HG02642 (cell line): Measurements from ENCODE around the gene DHX57.
"Not testable (repeated sequence)": the region's sequence is repeated elsewhere in the genome, so short reads cannot be mapped to it uniquely, and the experiment has no call there.

Experiments used
- ATAC-seq: cut with Tn5 transposase; IDR thresholded peaks from one replicate; pipeline ENCODE4 v1.9.1; 2021; ENCODE audit warnings: mild to moderate bottlenecking; ENCODE audit not compliant: unreplicated experiment, poor library complexity

Gene DHX57

DNA sequence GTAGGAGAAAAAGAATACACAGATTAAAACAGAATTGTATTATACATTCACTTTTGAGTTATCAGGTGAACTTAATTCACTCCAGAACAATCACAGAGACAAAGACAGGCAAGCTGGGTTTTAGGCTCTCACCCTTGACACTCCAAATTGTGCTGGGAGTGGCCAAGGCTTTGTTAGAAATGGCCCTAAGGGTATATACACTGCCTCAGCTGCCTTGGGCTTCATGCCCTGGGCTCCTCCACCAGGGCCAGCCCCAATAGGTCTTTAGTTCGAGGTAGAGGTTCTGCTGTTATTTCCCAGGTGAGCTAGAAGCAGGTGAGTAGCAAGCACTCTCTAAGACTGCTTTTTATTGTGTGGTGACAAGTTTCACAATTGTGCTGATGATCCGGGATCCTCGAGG lies 77.8 kb downstream of the DHX57 start:
- no peak for ATAC-seq

DNA sequence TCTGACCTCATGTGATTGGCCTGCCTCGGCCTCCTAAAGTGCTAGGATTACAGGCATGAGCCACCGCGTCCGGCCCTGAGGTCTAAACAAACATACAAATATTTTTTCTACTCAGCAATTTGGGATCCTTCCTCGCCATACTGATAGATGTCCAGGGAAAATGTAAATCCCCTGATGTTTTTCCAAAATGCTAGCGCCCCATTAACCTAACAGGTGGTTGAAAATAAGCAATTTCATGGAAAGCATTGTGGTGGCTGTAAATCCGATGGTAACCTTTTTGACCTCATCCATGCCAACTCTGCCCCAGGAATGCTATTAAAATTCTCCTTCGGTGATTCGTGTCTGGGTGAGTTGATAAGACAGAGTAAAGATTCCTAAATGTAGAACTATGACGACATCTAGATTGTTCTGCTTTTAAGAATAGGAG lies 78.5 kb downstream of the DHX57 start:
- no peak for ATAC-seq

DNA sequence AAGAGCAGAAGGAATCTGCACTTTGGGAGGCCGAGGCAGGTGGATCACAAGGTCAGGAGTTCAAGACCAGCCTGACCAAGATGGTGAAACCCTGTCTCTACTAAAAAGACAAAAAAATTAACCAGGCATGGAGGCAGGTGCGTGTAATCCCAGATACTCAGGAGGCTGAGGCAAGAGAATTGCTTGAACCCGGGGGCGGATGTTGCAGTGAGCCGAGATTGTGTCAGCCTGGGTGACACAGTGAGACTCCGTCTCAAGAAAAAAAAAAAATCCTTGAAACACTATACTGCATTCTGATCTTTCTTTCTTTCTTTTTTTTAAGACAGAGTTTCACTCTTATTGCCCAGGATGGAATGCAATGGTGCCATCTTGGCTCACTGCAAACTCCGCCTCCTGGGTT lies 80.7 kb downstream of the DHX57 start:
- not testable (repeated sequence) for ATAC-seq

DNA sequence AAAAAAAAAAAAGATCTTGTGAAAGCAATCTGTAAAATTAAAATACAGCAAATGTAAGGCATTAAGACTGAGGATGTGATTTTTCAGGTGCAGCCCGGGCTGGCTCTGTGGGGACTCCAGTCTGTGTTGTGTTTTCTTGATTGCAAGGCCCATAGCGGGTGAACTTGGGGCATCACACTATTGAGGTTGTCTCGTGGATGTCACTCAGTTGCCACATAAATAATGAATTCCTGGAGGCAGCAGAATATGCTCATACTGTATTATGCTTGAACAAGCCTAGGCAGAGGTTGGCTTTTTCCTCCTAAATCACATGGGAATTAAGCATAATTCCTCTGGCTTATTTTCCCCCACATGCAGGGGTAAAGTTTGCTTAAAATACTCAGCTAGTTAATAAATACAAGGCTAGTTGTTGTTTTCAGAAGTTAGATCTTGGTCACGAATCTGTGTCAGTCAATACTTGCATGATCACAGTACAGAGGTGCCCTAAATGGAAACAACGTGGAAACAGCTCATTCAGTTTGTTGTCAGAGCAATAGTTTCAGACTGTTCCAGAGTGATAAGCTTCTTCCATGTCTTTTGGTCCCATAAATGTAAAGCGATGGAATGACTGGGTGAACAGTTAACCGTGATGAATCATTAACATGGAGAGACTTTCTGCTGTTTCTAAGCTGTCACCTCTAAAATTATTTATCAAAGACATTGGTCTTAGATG lies 81.3 kb downstream of the DHX57 start:
- ATAC-seq, result no peak

DNA sequence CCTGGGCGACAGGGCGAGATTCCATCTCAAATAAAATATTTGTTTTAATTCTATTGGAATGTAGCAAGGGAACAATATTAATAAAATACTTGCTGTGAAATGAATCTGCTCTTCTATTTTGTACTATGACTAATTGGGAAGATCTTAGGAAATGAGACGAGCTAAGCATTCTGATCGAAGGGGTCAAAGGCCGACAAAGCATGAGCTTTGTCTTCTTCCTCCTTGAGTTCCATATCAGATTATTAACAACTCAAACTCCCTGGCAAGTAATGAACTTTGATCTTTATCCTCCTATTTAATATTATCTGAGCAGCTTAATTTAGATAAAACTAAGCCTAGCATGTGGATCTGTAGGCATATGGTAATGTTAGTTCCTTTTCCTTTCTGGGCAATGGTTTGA lies 82.2 kb downstream of the DHX57 start:
- ATAC-seq, result no peak

DNA sequence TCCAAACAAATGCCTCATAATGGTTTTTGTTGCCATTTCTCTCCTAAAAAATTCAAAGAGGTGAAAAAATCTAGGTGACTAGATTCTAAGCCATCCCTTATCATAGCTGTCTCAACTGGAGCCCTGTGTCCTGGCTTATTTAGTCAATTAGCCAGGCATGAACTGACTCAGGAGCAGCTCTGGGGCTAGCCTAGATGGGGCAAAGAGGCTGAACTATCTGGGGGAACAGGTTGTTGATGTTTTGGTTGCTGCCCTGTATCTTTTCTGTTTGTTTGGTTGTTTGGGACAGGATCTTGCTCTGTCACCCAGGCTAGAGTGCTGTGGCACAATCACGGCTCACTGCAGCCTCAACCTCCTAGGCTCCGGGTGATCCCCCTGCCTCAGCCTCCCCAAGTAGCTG lies 83.0 kb downstream of the DHX57 start:
- ATAC-seq, result no peak

DNA sequence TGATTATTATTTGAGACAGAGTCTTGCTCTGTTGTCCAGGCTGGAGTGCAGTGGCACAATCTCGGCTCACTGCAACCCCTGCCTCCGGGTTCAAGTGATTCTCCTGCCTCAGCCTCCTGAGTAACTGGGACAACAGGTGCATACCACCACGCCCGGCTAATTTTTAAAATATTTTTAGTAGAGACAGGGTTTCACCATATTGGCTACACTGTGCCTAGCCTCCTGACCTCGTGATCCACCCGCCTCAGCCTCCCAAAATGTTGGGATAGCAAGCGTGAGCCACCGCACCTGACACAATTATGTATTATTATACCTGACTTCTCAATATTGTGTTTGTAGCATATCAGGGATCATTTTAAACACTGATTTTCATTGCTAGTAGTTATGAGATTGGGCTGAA lies 83.4 kb downstream of the DHX57 start:
- not testable (repeated sequence) for ATAC-seq

DNA sequence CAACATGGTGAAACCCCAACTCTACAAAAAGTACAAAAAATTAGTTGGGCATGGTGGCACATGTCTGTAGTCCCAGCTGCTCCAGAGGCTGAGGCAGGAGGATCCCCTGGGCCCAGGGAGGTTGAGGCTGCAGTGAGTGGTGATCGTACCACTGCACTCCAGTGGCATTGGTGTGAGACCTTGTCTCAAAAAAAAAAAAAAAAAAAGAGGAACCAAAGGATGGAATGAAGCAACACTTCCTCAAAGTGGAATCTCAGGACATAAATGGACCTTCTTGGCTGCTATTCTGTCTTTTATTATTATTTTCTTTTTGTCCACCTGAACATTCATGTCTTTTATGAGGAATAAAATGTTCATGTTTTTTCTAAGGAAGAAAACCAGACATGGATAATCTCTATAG lies 84.0 kb downstream of the DHX57 start:
- no peak for ATAC-seq

DNA sequence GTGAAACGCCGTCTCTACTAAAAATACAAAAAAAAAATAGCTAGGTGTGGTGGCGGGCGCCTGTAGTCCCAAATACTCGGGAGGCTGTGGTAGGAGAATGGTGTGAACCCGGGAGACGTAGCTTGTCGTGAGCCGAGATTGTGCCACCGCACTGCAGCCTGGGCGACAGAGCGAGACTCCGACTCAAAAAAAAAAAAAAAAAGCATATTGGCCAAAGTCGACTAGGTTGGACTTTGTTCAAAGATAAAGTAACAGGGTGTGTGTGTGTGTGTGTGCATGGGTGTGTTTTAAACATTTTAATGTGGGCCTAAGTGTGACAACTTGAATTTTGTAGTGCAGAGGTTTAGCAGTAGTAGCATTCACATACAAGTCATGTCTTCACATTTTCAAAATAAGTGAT lies 86.0 kb downstream of the DHX57 start:
- no peak for ATAC-seq

DNA sequence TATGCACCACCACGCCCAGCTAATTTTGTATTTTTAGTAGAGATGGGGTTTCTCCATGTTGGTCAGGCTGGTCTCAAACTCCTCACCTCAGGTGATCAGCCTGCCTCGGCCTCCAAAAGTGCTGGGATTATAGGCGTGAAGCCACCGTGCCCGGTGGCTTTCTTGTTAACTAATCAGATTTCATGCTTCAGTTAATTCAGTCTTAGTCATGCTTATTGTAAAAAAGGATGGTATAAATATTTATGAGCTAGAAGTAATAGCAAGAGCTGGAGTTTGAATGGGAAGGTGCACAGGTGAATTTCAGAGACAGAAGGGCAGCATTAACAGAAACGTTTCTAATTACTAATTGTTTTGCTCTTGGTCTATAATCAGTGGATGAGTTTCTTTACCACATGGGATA lies 87.4 kb downstream of the DHX57 start:
- ATAC-seq, result no peak

DNA sequence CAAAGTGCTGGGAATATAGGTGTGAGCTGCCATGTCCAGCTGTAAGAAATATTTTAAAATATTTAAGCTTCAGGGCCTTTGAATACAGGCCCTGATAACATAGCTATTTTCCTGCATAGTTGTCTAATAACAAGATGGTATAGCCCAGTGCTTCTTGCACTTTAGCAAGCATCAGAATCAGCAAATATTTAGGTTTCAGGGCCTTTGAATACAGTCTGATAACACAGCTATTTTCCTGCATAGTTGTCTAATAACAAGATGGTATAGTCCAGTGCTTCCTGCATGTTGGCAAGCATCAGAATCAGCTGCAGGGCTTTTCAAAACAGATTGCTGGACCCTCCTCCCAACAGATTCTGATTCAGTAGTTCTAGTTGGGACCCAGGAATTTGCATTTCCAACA lies 92.1 kb downstream of the DHX57 start:
- no peak for ATAC-seq

DNA sequence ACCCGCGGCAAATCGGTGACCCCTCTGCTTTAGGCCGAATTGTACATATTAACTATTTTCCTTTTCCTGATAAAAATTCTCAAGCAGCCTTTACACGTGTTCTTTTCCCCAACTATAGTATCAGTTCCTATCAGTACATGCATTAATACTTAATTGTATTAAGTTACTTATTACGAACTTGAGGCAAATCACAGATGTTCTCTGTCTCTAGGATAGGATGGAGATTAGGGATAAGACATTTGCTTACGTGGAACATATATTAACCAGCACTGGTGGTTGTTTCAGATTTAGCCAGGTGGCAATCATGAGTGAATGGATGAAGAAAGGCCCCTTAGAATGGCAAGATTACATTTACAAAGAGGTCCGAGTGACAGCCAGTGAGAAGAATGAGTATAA lies 97.0 kb downstream of the DHX57 start:
- no peak for ATAC-seq

DNA sequence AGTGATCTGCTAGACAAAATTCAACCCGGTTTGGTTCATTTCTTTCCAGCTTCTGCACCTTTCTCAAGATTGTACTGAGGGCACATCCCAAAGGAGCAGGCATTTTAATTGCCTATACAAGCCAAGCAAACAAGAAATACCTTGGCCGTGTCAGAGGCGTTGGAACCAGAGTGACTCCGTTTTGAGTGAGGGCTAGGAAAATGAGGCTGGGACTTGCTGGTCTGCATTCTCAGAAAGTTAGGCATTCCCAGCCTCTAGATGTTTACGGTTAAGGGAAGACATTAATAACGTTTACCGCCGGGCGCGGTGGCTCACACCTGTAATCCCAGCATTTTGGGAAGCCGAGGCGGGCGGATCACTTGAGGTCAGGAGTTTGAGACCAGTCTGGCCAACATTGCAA lies 99.2 kb downstream of the DHX57 start:
- ATAC-seq, result no peak

DNA sequence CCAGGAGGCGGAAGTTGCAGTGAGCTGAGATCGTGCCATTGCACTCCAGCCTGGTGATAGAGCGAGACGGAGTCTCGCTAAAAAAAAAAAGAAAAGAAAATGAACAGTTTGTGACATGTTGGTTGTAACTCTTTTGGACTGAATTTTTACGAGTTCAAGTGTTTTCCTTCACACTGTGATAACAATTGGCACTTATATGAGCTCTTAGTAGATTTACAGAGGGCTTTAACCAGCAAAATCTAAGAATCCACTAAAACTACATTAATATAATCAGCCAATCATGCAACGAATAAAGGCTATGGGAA lies 99.9 kb downstream of the DHX57 start:
- no peak for ATAC-seq

DNA sequence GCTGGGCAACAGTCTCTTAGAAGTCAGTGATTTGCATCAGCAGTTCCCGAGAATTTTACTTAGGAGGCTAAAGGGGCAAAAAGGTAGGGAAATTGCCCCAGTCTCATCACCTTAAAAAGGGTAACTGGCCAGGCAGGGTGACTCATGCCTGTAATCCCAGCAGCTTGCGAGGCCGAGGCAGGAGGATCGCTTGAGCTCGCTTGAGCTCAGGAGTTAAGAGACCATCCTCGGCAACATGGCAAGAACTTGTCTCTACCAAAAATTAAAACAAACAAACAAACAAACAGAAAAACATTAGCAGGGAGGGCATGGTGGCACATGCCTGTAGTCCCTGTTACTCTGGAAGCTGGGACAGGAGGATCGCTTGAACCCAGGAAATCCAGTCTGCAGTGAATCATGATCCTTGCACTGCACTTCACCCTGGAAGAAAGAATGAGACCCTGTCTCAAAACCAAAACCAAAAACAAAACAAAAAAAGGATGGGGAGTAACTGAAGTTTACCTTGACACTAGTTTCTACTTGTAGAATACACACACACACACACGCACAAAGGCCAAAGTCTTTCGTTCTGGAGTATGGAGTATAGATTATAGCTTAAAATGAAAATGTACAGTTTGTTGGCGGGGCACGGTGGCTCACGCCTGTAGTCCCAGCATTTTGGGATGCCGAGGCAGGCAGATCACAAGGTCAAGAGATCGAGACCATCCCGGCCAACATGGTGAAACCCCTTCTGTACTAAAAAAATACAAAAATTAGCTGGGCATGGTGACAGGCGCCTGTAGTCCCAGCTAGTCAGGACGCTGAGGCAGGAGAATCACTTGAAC lies 100.4 kb downstream of the DHX57 start:
- ATAC-seq, result no peak

DNA sequence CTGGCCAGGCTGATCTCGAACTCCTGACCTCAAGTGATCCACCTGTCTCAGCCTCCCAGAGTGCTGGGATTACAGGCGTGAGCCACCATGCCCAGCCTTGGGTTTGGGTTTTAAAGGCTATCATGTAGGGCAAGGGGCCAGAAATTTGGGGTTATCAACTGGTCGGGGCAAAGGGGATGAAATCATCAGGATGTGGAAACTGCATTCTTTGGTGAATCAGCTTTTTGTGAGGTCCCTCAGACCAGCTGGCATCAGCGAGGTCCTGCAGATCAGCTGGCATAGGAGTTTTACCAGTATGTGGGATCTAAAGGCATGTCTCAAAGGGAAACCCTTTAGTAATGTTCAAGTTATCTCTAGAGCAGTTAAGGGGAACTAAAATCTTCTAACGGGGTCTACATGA lies 104.1 kb downstream of the DHX57 start:
- ATAC-seq, result no peak

DNA sequence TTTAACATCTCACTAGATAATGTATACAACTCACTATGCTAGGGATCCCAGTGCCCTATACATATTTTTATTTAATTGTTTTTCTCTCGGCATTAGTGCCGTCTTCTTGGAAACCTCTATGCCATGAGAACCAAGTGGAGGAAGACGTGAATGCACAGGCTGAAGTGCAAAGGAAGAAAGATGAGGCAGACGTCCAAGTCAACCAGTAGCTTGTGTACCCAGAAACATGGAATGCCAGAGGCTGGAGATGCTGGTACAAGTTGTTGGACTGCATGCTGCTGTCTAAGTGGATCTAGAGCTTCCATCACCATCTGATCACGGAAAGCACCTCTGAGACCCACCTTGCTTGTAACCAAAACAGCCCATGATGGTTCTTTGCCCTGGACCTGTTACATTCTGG lies 110.2 kb downstream of the DHX57 start:
- ATAC-seq, result no peak

DNA sequence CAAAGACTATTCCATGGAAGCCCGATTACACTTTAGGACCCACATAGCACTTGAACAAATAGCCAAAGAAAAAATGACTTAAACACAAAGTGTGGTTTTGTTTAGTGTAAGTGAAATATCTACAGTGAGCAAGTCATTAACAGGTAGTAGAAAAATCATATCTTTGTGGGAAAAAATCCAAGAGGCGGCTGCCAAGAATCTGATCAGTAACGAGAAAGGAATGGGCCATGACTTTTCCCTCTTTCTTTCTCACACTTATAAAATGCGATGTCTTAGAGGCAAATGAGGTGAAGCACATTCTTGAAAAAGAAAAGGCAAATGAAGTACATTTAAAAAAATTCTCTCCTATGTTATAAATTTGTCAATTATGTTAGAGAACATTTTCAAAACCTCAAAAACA lies 110.6 kb downstream of the DHX57 start:
- no peak for ATAC-seq

DNA sequence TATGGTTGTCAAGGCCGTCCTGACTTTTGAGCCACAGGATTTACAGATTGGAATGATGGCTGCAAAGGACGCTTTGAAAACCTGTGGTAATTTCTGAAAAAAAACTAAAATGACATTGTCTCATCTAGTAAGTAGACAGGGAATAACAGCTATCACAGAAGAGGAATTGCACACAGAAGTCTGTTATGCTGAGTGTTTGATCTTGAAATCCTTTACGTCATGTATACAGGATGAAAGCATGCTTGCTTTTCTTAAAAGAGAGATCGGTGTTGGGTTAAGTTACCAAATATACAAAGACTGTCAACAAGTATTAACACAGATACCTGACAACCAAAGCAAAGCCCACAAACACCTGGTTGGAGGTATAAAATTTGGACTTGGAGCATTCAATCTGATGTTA lies 112.0 kb downstream of the DHX57 start:
- no peak for ATAC-seq

DNA sequence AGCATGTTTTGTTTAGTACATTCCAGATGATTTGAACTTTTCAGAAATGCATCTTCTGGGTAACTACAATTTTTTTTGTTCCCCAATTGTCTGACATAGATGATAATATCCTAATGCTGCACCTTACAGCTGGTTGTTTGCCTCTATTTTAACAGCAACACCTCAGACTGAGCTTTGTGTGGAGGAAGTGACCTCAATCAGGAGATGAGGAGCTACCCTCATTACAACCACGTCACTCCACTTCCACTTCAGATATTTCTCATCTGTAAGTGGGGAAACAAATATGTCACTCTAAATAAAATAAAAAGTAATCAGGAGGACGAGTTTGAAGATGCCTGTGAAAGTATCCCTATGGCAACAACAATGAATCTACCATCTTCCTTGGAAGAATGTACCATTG lies 112.5 kb downstream of the DHX57 start:
- no peak for ATAC-seq

DNA sequence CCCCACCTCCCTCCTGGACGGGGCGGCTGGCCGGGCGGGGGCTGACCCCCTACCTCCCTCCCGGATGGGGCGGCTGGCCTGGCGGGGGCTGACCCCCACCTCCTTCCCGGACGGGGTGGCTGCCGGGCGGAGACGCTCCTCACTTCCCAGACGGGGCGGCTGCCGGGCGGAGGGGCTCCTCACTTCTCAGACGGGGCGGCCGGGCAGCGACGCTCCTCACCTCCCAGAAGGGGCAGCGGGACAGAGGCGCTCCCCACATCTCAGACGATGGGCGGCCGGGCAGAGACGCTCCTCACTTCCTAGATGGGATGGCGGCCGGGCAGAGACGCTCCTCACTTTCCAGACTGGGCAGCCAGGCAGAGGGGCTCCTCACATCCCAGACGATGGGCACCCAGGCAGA lies 119.8 kb downstream of the DHX57 start:
- ATAC-seq, result not testable (repeated sequence)

DNA sequence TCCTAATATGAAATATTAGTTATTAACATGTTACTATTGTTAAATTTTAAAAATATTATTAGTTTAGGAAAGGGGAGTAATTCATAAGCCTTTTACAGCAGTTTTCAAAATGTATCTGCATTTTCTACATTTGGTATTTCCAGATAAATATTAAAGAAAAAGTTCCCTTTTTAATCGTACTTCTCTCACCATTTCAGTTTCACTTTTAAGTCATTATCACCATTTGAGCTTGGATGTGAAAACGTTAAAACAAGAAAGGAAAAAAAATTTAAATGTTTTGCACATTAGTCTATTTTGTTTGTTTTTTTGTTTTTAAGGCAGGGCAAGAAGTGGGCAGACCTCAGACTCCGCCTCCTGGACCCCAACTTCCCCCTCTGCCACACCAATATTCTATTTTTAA lies 121.2 kb downstream of the DHX57 start:
- no peak for ATAC-seq
